ENCODE results near the gene TJP1. TPM values are rescaled to one million over a fixed set of nuclear protein-coding genes. Genes with fewer than 3 reads are reported as not detected.
"Not testable (repeated sequence)": the region's sequence is repeated elsewhere in the genome, so short reads cannot be mapped to it uniquely, and the experiment has no call there.

TJP1 gene
- total and polyA plus RNA-seq, 8 donors = 14.7 to 80.0 (median 39.0) TPM

DNA sequence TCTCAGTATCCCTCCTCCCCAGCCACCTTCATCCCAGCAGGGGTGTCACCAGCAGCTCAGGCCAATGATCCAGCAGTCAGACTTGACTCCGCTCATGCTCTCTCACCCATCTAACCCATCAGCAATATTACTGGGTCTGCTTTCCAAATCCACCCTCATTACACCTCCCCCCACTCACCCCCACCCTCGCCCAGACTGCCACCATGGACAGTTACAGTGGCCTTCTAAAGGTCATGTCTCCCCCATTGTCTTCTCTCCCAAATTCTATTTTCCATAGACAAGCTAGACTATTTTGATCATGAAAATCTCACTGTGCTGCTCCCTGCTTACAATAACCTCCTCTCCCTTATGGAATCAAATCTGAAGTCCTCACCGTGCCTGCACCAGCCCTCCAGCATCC lies 156.0 kb downstream of the TJP1 start:
- no peak for FAIRE-seq
- Histone ChIP-seq H3K27ac (no peak overlapping the region), H3K4me3 (no peak overlapping the region), H3K4me1 (peaks cover 9 to 14% (median 13%) of the 10 kb centered on the region in 3 donors), H3K36me3 (no peaks in the 10 kb centered on the region), H3K9me3 (no peaks in the 10 kb centered on the region), H3K27me3 (no peaks in the 10 kb centered on the region)
- TF ChIP-seq, protein P1, sequence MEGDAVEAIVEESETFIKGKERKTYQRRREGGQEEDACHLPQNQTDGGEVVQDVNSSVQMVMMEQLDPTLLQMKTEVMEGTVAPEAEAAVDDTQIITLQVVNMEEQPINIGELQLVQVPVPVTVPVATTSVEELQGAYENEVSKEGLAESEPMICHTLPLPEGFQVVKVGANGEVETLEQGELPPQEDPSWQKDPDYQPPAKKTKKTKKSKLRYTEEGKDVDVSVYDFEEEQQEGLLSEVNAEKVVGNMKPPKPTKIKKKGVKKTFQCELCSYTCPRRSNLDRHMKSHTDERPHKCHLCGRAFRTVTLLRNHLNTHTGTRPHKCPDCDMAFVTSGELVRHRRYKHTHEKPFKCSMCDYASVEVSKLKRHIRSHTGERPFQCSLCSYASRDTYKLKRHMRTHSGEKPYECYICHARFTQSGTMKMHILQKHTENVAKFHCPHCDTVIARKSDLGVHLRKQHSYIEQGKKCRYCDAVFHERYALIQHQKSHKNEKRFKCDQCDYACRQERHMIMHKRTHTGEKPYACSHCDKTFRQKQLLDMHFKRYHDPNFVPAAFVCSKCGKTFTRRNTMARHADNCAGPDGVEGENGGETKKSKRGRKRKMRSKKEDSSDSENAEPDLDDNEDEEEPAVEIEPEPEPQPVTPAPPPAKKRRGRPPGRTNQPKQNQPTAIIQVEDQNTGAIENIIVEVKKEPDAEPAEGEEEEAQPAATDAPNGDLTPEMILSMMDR (IDR thresholded peaks at IDR 0.05) = no peak
- intact Hi-C loops (cut with DNase I) = no loop called here
- ATAC-seq = no peak
- 91 to 96% methylated on average over 3 of the region's 3 CpGs for WGBS, 2 donors
- no peak for DNase-seq

DNA sequence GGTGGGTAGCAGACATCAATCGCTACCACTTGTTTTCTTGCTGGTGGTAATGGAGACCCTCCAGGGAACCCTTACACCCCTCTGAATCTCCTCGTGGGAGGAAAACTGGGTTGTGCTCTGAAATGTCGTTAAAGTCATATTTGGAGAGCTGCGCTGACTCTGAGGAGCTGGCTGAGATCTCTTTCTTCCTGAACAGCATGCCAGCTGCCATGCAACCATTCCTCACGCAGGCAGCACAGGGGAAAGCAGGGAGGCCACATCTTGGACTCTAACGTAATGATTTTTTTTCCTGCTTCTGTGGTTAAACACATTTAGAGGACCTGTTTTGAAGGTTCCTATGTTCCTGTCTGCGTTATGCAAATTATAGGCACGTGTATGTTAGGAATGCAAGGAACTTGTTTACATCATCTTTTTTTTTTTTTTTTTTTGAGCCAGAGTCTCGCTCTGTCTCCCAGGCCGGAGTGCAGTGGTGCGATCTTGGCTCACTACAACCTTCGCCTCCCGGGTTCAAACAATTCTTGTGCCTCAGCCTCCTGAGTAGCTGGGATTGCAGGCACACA lies 156.7 kb downstream of the TJP1 start:
- no peak for ATAC-seq
- H3K36me3 ChIP-seq = no peaks in the 10 kb centered on the region
- no peaks in the 10 kb centered on the region for H3K9me3 ChIP-seq
- TF ChIP-seq, protein P1 (IDR thresholded peaks at IDR 0.05) = no peak
- H3K27me3 ChIP-seq = no peaks in the 10 kb centered on the region
- no peak overlapping the region for H3K4me3 ChIP-seq
- DNase-seq = no peak
- intact Hi-C loops (cut with DNase I) = no loop called here
- FAIRE-seq = no peak
- H3K27ac ChIP-seq = no peak overlapping the region
- WGBS, 2 donors = 70 to 77% methylated on average over 13 of the region's 13 CpGs
- peaks cover 7 to 8% (median 8%) of the 10 kb centered on the region in 3 donors for H3K4me1 ChIP-seq

DNA sequence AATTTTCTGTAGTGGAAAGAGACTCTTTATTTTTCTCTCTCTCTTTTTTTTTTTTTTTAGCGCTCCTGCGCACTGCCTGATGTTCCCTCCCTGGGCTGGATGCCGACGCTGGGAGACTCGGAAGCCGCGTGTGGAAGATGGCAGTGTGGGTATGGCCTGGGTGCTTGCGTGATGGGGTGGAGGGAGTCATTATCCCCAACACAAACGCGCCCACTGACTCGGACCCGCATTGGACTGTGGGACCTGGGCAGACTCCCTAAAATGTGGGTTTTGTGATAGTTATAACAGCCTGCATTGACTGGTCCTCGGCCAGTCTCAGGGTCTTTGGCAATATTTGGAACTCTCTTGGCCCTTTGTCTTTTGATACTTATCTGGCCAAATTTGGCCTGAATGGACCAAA lies 157.9 kb downstream of the TJP1 start:
- H3K4me3 ChIP-seq = no peak overlapping the region
- FAIRE-seq (no peak), ATAC-seq (no peak), DNase-seq (no peak)
- no peaks in the 10 kb centered on the region for H3K36me3 ChIP-seq
- H3K4me1 ChIP-seq = peaks cover 0 to 3% (median 0%) of the 10 kb centered on the region in 3 donors
- intact Hi-C loops (cut with DNase I) = no loop called here
- no peak overlapping the region for H3K27ac ChIP-seq
- H3K9me3 ChIP-seq = no peaks in the 10 kb centered on the region
- no peaks in the 10 kb centered on the region for H3K27me3 ChIP-seq
- 82% methylated on average over 13 of the region's 13 CpGs for WGBS, 2 donors
- TF ChIP-seq, protein P1 (IDR thresholded peaks at IDR 0.05) = no peak

DNA sequence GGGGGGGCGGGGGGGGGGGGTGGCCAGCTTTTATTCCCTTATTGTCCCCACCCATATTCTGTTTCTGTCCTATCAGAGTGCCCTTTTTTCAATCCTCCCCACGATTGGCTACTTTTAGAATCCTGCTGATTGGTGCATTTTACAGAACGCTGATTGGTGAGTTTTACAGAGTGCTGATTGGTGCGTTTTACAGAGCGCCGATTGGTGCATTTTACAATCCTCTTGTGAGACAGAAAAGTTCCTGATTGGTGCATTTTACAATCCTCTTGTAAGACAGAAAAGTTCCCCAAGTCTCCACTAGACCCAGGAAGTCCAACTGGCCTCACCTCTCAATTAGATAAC lies 164.8 kb downstream of the TJP1 start:
- FAIRE-seq; H3K27ac ChIP-seq; H3K36me3 ChIP-seq; H3K4me1 ChIP-seq; H3K27me3 ChIP-seq; H3K9me3 ChIP-seq; H3K4me3 ChIP-seq; intact Hi-C loops (cut with DNase I); ATAC-seq; DNase-seq: not testable (repeated sequence)
- 86 to 88% methylated on average over 6 of the region's 6 CpGs for WGBS, 2 donors

DNA sequence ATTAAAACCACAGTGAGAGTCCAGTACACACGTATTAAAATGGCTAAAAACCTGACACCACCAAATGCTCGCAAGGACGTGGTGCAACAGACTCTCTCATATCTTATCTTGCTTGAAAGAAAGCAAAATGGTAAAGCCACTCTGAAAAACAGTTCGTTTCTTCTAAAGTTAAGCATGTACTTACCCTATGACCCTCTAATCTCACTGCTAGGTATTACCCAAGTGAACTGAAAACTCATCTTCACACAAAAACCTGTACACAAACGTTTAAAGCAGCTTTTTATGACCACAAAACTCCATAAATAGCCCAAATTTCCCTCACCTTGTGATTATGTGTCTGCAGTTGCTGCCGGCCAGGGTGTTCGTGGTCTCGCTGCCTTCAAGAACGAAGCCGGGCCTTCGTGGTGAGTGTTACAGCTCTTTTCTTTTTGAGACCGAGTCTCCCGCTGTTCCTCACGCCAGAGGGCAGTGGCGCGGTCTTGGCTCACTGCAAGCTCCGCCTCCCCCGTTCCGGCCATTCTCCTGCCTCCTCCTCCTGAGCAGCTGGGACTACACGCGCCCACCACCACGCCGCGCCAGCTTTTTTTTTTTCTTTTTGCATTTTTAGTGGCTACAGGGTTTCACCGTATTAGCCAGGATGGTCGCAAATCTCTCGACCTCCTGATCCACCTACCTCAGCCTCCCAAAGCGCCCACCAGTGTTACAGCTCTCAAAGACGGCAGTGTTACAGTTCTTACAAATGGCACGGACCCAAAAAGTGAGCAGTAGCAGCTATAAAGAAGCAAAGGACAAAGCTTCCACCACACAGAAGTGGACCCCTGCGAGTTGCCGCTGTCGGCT lies 165.4 kb downstream of the TJP1 start:
- H3K36me3 ChIP-seq = no peaks in the 10 kb centered on the region
- no peak overlapping the region for H3K4me3 ChIP-seq
- ATAC-seq = peak in 3 of 4 donors; percentile 37 to 86 (median 40)
- no peaks in the 10 kb centered on the region for H3K9me3 ChIP-seq
- intact Hi-C loops (cut with DNase I) = no loop called here
- no peaks in the 10 kb centered on the region for H3K4me1 ChIP-seq
- FAIRE-seq = no peak
- 86 to 90% methylated on average over 33 of the region's 33 CpGs for WGBS, 2 donors
- TF ChIP-seq, protein P1 (IDR thresholded peaks at IDR 0.05) = no peak
- DNase-seq = no peak
- H3K27me3 ChIP-seq = no peaks in the 10 kb centered on the region
- H3K27ac ChIP-seq = no peak overlapping the region
